GM11168 (cell line): ENCODE data around the gene FBXL4.

ENCODE experiments used
- in situ Hi-C: fragments of 300-500 bp; cut with MboI; formaldehyde crosslinking; loops from one replicate; pipeline ENCODE4 v1.12.0; 2022; ENCODE audit warnings: low sequenced_read_pairs; ENCODE audit not compliant: unreplicated experiment

The FBXL4 gene

DNA sequence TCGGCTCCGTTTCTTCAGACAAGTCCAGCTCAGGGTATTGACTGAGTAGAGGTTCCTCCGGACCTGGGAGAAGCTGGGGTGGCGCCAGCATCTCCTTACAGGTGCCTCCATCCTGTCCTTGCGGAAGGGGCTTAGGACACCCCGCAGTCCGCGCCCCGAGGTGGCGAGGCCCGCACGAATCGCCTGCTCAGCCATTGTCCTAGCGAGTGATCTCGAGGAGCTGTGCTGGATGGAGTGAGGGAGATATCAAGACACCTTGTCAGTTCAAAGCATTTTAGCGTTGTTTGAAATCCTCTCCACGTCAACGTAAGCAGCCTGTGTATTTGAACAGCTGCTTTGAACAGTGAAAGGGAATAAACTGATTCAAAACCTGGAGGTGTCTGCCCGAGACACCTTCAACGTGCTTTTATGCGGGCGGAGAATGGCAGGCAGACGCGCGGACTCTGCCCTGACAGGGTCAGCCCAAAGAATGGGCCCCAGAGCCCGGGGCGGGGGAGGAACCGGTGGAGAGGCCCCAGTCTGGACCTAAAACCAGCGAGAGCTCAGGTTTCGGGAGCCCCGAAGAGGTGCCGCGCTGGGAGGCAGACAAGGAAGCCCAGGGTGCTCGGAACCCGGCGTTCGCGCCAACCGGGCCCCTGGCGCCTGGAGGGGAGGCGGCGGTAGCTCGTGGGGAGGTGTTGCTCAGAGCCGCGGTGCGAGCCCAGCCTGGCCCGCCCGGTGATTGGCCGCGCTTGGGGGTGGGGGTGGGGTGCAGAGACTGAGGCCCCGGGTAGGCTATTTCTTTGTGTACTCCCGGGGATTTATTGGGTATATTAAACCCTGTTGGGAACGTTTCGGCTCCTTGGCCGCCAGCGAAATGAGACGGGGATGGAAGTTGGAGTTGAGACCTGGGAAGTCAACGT, 116.4 kb downstream of the FBXL4 start:
- in situ Hi-C loops, result loop anchor here (25.0 kb wide), 1 partner anchor 1631 kb away; the partner anchor contains the start of gene SIM1

GRCh38 chr6:98830146-98830545, 117.6 kb downstream of the FBXL4 start:
- in situ Hi-C loops, result loop anchor here (25.0 kb wide), 1 partner anchor 1632 kb away; the partner anchor contains the start of gene SIM1

DNA sequence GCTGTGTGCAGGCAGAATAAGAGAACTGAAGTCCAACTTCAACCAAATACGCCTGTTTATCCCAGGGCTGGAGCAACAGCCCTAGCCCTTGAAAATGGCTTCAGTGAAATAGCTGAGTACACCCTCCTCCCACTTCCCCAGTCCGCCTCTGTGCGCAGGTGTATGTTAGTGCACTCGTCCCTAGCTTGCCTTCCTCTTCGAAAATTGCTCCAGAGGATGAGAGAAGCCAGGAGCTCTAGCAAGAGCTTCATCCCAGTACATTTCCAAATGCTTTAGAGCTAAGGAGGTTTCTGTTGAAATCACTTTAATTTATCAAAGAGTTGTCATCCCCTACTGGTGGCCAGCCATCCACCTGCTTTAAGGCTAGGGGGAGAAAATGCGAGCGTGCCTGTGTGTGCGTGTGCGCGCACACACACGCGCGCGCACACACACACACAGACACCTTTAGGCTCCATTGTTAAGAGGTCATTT, 118.8 kb downstream of the FBXL4 start:
- in situ Hi-C loops, result loop anchor here (25.0 kb wide), 1 partner anchor 1633 kb away; the partner anchor contains the start of gene SIM1

DNA sequence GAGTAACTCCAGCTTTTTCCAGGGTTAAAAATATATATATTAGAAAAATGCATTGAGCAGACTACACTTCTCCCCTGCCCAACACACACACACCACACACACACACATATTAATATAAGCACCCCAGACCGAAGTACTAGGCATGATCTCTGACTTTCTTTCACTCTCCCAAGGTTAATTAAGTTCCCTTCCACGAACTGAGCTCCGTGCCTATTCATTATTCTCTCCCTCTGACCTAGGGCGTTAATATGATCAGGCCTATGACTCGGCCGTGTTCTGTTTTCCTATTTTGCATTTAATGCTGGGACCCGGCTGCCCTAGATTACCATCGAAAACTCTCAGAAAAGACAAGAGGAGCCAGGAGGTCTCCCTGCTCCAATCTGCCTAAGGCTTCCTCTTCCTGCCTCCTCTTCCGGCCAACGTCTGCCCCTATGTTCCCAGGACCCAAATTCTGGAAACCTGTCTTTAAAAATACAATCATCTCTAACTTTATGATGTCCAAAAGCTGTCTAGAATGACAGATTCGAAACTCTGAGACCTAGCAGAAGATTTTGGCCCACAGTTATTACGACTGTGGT, 119.4 kb downstream of the FBXL4 start:
- in situ Hi-C loops, result loop anchor here (25.0 kb wide), 1 partner anchor 1634 kb away; the partner anchor contains the start of gene SIM1

GRCh38 chr6:98827295-98828159, 120.2 kb downstream of the FBXL4 start:
- in situ Hi-C loops, result loop anchor here (25.0 kb wide), 1 partner anchor 1635 kb away; the partner anchor contains the start of gene SIM1

GRCh38 chr6:98825600-98826230, 122.0 kb downstream of the FBXL4 start:
- in situ Hi-C loops, result loop anchor here (25.0 kb wide), 1 partner anchor 1637 kb away; the partner anchor contains the start of gene SIM1

DNA sequence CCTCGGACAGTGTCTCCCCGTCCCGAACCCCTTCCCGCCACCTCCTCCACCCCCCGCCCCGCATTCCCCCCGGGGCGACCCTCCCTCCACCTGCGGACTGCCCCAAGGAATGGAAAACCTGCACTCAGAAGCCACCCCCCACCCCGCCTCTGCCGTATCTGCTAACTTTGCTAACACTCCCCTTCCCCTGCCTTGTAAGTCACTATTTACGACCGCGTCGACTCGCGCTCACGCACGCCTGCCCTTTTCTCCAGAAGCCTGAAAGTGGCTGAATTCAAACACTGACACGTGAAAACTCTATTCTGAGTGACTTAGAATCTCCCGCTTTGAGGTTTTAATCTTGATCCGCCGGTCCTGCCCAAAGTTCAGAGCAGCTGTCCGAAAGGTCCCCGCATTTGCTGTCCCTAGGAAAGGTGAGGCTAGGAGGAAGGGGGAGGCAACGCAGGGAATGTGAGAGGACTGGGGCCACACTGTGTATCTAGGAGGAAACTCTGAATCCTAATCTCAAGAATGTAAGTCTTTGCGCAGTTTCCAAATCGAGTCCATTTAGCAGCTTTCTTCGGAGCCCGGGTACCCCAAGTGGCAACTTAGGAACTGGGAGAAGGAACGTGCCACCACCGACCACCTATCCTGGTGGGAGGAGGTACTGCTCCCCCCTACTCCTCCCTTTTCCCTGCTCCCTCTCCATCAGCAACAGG, 122.7 kb downstream of the FBXL4 start:
- in situ Hi-C loops, result loop anchor here (25.0 kb wide), 1 partner anchor 1637 kb away; the partner anchor contains the start of gene SIM1

DNA sequence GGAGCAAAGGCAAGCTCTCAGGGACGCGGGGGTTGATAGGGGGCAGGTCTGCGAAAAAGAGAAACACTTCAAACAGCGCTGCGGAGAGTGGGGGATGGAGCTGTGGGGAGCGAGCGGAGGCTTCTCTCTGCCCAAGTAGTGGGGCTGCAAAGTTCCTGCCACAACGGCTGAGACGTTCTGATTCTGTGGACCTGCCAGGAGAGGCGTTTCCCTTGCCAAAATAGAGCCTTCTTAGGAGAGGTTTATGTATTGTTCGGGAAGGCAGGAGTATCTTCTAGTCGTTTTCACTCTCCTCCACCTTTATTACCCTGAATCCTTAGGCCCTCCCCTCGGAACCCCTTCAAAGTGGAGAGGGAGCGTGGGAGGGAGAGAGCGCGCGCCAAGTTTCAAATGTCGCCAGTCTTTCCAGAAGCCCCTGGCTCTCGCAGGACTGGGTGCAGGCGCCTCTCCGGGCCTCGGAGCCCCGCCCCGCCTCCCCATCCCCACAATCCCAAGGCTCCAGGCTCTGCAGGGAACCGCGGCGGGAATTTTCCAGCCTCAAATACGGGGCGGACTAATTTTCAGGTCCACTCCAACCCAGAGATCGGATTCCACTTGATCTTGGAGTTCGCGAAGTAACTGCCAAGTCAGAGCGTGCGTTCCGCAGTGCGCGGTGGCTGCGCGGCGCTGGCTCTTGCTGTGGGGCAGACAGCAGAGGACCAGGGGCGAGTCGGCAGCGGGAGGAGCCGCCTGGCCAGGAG, 123.4 kb downstream of the FBXL4 start:
- in situ Hi-C loops, result no loop called here

- in situ Hi-C loops, result no loop called here
Measured at GRCh38 chr6:98823428-98824161, 124.2 kb downstream of the FBXL4 start.

DNA sequence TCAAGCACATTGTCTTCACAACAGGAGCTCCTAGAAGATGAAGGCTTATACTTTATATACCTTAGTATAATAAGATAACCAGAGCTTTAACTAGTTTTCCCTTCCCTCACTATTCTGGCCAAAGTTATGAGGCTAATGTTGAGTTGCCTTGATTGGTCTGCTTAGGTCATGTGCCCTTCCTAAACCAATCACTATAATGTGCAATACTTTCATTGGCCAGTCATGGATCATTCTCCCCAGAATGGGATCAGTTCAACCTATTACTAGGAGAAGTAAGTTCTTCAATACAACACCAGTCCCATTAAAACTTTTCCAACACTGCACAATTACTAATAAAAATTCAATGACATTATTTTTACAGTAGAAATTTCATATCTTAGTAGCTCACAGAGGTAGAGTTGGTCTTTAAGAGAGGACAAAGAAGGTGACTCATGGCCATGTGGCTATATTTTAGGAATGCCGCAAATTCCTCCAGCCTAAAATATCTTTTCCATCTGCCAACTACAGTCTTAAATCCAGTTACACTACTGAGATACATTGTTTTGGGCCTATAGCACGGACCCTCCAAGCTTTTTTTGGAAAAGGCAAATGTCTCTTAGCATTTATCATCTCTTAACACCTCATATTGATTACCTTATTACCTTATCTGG, 125.9 kb downstream of the FBXL4 start:
- in situ Hi-C loops, result no loop called here
